Keratinocyte (primary cell): Measurements from ENCODE around the gene ZNF777. TPM values are rescaled to one million over a fixed set of nuclear protein-coding genes. Genes with fewer than 3 reads are reported as not detected.
"Not testable (repeated sequence)": the region's sequence is repeated elsewhere in the genome, so short reads cannot be mapped to it uniquely, and the experiment has no call there.

Experiments used
- DNase-seq: peaks from one replicate; pipeline ENCODE4 v3.0.0-alpha.2; 2011; ENCODE audit warnings: low read depth, missing footprints, low spot score
- FAIRE-seq: peaks from 2 replicates; lab custom pipeline; 2011; peaks lifted over from hg19 to GRCh38; lab: Jason Lieb, UNC
- H2AFZ ChIP-seq: 2 replicates; pipeline ENCODE4 v1.6.0; 2012; ENCODE audit warnings: low read length, control low read depth, inconsistent platforms; ENCODE audit not compliant: control insufficient read depth
- H3K27ac ChIP-seq: 2 replicates; pipeline ENCODE4 v1.5.1; 2011; ENCODE audit warnings: low read length; ENCODE audit not compliant: control insufficient read depth, insufficient read depth
- H3K27me3 ChIP-seq: 3 replicates; pipeline ENCODE4 v1.6.0; 2011; ENCODE audit warnings: low read length; ENCODE audit not compliant: control insufficient read depth, insufficient read depth; ENCODE audit errors: extremely low read depth
- H3K36me3 ChIP-seq, 2 experiments: 2 replicates in 1 of 2; 3 replicates in 1 of 2; pipeline ENCODE4 v1.5.1; 2011; ENCODE audit warnings: low read length in 2 of 2, mild to moderate bottlenecking in 1 of 2; ENCODE audit not compliant: control insufficient read depth in 2 of 2, insufficient read depth in 2 of 2; ENCODE audit errors: extremely low read depth in 1 of 2
- H3K4me1 ChIP-seq: 3 replicates; pipeline ENCODE4 v1.5.1; 2011; ENCODE audit warnings: low read length; ENCODE audit not compliant: control insufficient read depth, insufficient read depth; ENCODE audit errors: extremely low read depth
- H3K4me2 ChIP-seq: 3 replicates; pipeline ENCODE4 v1.6.0; 2011; ENCODE audit warnings: low read depth, low read length; ENCODE audit not compliant: control insufficient read depth, insufficient read depth; ENCODE audit errors: extremely low read depth
- H3K4me3 ChIP-seq, 3 experiments: fragments of 200-600 bp in 1 of 3; sonication (generic) in 1 of 3; 2 replicates in 2 of 3; 3 replicates in 1 of 3; pipeline ENCODE4 v1.5.1; 2011 to 2016; ENCODE audit warnings: low read length in 3 of 3, mild to moderate bottlenecking in 3 of 3, control low read depth in 2 of 3, inconsistent platforms in 1 of 3, low read depth in 1 of 3, mixed read lengths in 1 of 3, mixed run types in 1 of 3, moderate library complexity in 1 of 3; ENCODE audit not compliant: control insufficient read depth in 2 of 3, insufficient read depth in 2 of 3; ENCODE audit errors: extremely low read depth in 1 of 3
- H3K79me2 ChIP-seq: 2 replicates; pipeline ENCODE4 v1.6.0; 2012; ENCODE audit warnings: low read length; ENCODE audit not compliant: control insufficient read depth, insufficient read depth
- H3K9ac ChIP-seq: 3 replicates; pipeline ENCODE4 v1.6.0; 2011; ENCODE audit warnings: low read length; ENCODE audit not compliant: control insufficient read depth, insufficient read depth; ENCODE audit errors: extremely low read depth
- H3K9me1 ChIP-seq: 3 replicates; pipeline ENCODE4 v1.6.0; 2011; ENCODE audit warnings: low read length; ENCODE audit not compliant: control insufficient read depth, insufficient read depth; ENCODE audit errors: extremely low read depth
- H3K9me3 ChIP-seq: 2 replicates; pipeline ENCODE4 v1.5.1; 2012; ENCODE audit warnings: low read depth, low read length; ENCODE audit not compliant: control insufficient read depth
- H4K20me1 ChIP-seq: 3 replicates; pipeline ENCODE4 v1.6.0; 2011; ENCODE audit warnings: low read length; ENCODE audit not compliant: control insufficient read depth, insufficient read depth; ENCODE audit errors: extremely low read depth
- EZH2 ChIP-seq: IDR thresholded peaks from one replicate; pipeline ENCODE4 v1.6.1; 2012; ENCODE audit warnings: inconsistent platforms, mild to moderate bottlenecking, low read length, moderate library complexity
- dilution Hi-C: fragments of 300-500 bp; cut with MboI; formaldehyde crosslinking; loops from one replicate; pipeline ENCODE4 v1.7.0; 2020; ENCODE audit warnings: low sequenced_read_pairs; ENCODE audit not compliant: extremely low pct_ligation_motif_present
- polyA plus RNA-seq, 5 experiments: library from polyadenylated mRNA; depleted of rRNA in 3 of 5; stranded (reverse) in 3 of 5; stranded (forward) in 1 of 5; unstranded in 1 of 5; fragments of >200 nt; gene quantifications; 1 replicate in 1 of 5; 2 replicates in 3 of 5; 3 replicates in 1 of 5; pipeline versions ENCODE4 v1.2.1 to v1.2.3, GENCODE V29; 2011 to 2012; ENCODE audit warnings: missing spikeins in 2 of 5, low read depth in 1 of 5, low replicate concordance in 1 of 5
- TF ChIP-seq, protein P1 (sequence below), 3 experiments: IDR thresholded peaks in 1 of 3; conservative IDR thresholded peaks in 1 of 3; optimal IDR thresholded peaks in 1 of 3; 2 replicates in 2 of 3; 3 replicates in 1 of 3; pipeline versions ENCODE3 to v1.5.1; 2011; ENCODE audit warnings: low read length in 3 of 3, mild to moderate bottlenecking in 3 of 3, moderate library complexity in 2 of 3, control low read depth in 1 of 3, inconsistent platforms in 1 of 3; ENCODE audit not compliant: insufficient read depth in 2 of 3; ENCODE audit errors: extremely low read depth in 1 of 3

ZNF777 gene
- polyA plus RNA-seq, 1 donor (not counting 4 experiments of a cell fraction or from before 2014, with no cell fraction given) = 4.8 TPM

DNA sequence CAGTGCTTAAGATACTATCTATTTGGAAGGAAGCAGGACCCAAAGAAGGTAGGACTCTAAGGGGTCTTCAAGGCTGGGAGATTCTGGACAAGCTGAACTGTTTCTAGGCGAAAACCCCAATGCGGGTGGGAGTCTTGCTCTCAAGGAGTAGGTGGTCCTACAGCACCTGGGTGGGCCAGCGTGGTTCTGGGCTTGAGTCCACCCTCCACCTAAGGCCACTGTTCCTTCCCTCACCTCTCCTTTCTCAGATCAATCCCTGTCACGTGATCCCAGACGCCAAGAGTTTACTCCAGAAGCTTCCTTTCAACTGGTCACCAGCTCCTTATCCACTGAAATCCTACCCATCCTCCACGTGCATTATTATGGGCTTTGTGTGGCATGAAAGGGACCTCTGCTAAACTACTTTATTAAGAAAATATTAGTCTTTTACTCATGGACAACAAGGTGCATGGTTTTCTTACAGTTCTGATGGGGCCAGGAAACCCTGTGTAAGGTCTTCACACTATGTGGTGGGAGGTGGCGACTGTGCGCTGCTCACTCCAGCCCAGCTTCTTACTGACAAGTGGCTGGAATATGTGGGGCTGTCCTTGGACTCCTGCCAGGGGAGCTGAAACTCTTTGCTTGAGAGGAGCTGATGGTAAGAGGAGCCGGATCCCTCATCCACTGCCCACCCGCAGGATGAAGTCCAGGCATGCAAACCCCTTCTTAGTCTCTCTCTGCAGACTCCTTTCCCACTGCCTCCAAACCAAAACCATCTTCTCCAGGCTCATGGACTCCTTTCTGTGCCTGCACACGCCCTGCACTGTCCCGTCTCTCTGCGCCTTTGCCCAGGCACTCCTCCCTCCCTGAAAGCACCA is 35.2 kb upstream of the ZNF777 start:
- Histone ChIP-seq H3K36me3 (peaks cover 14 to 23% of the 10 kb centered on the region in 2 experiments), H3K9ac (peak overlapping the region; percentile 84), H3K27me3 (peaks cover 3% of the 10 kb centered on the region), H4K20me1 (no peaks in the 10 kb centered on the region), H3K9me3 (no peaks in the 10 kb centered on the region), H3K4me1 (peaks cover 7% of the 10 kb centered on the region), H3K79me2 (peaks cover 31% of the 10 kb centered on the region), H2AFZ (no peak overlapping the region), H3K9me1 (no peaks in the 10 kb centered on the region), H3K4me3 (peak overlapping the region; percentile 60 to 91 (median 83)), H3K4me2 (peak overlapping the region; percentile 89), H3K27ac (no peak overlapping the region)
- dilution Hi-C loops = no loop called here
- FAIRE-seq (peak; percentile 5), DNase-seq (no peak)
- no peak for TF ChIP-seq EZH2
- TF ChIP-seq, protein P1, sequence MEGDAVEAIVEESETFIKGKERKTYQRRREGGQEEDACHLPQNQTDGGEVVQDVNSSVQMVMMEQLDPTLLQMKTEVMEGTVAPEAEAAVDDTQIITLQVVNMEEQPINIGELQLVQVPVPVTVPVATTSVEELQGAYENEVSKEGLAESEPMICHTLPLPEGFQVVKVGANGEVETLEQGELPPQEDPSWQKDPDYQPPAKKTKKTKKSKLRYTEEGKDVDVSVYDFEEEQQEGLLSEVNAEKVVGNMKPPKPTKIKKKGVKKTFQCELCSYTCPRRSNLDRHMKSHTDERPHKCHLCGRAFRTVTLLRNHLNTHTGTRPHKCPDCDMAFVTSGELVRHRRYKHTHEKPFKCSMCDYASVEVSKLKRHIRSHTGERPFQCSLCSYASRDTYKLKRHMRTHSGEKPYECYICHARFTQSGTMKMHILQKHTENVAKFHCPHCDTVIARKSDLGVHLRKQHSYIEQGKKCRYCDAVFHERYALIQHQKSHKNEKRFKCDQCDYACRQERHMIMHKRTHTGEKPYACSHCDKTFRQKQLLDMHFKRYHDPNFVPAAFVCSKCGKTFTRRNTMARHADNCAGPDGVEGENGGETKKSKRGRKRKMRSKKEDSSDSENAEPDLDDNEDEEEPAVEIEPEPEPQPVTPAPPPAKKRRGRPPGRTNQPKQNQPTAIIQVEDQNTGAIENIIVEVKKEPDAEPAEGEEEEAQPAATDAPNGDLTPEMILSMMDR (optimal IDR thresholded peaks at IDR 0.05 in 1 of 3, IDR thresholded peaks at IDR 0.05 in 1 of 3, conservative IDR thresholded peaks at IDR 0.05 in 1 of 3; ENCODE audit: extremely low read depth in 1 of 3, insufficient read depth in 2 of 3, low read length in 3 of 3) = no peak

GRCh38 chr7:149494738-149495368 is 34.0 kb upstream of the ZNF777 start:
- peaks cover 25 to 31% of the 10 kb centered on the region in 2 experiments for H3K36me3 ChIP-seq
- no peak for FAIRE-seq
- dilution Hi-C loops = no loop called here

GRCh38 chr7:149493975-149494374 is 33.1 kb upstream of the ZNF777 start:
- H3K4me3 ChIP-seq, H3K9me3 ChIP-seq, H3K4me2 ChIP-seq, H2AFZ ChIP-seq, dilution Hi-C loops, H3K9ac ChIP-seq, FAIRE-seq, DNase-seq, H4K20me1 ChIP-seq, H3K27me3 ChIP-seq, H3K27ac ChIP-seq, H3K4me1 ChIP-seq, H3K9me1 ChIP-seq: not testable (repeated sequence)
- H3K36me3 ChIP-seq = peaks cover 30 to 32% of the 10 kb centered on the region in 2 experiments
- H3K79me2 ChIP-seq = peaks cover 34% of the 10 kb centered on the region

More at GRCh38 chr7:149494738-149495368, 34.0 kb upstream of the ZNF777 start:
- no peaks in the 10 kb centered on the region for H3K9me1 ChIP-seq
- no peaks in the 10 kb centered on the region for H3K9me3 ChIP-seq
- H3K79me2 ChIP-seq = peaks cover 34% of the 10 kb centered on the region
- H3K27me3 ChIP-seq = peaks cover 3% of the 10 kb centered on the region
- H4K20me1 ChIP-seq = no peaks in the 10 kb centered on the region
- no peak overlapping the region for H2AFZ ChIP-seq
- H3K4me1 ChIP-seq = peaks cover 7% of the 10 kb centered on the region
- no peak overlapping the region for H3K4me3 ChIP-seq
- TF ChIP-seq, protein P1 (optimal IDR thresholded peaks at IDR 0.05 in 1 of 3, IDR thresholded peaks at IDR 0.05 in 1 of 3, conservative IDR thresholded peaks at IDR 0.05 in 1 of 3; ENCODE audit: extremely low read depth in 1 of 3, insufficient read depth in 2 of 3, low read length in 3 of 3) = no peak
- TF ChIP-seq EZH2 = no peak
- no peak for DNase-seq
- H3K27ac ChIP-seq = no peak overlapping the region
- no peak overlapping the region for H3K9ac ChIP-seq
- no peak overlapping the region for H3K4me2 ChIP-seq
